WTC11 (cell line): ENCODE data around the gene EXOC3L4.

Source experiments
- CREB1 ChIP-seq: sonication (generic); formaldehyde crosslinking; IDR thresholded peaks from 2 replicates; pipeline ENCODE4 v1.8.0; 2023; ENCODE audit warnings: mild to moderate bottlenecking, missing genetic modification reagents
- TF ChIP-seq, protein P1 (sequence below): fragments of 200-600 bp; IDR thresholded peaks from 2 replicates; pipeline ENCODE4 v1.8.0; 2022; ENCODE audit warnings: antibody characterized with exemption

DNA sequence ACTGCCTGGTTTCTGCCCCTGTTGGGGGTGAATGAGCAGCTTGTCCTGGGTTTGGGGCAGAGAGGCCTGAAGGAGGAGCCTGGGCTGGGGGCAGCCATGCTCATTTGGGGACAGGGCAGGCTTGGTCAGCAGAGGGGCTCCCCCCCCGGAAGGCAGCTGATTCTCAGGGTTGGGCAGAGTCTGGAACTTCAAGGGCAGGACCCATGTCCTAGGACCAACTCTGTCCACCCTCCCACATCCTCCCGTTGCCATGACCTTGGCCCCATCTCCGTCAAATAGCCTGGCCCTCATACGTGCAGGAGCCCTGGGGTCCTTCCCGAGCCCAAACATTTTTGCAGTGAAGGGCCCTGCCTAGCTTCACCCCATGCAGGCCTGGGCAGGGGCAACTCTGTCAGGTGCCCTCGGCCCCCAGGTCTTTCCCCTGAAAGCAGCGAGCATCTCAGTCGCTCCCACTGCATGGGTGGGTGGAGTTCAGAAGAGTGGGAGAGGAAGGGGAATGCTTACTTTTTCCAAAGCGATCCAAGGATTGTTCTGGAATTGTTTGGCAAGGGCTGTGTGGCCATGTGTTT, 61.4 kb downstream of the EXOC3L4 start:
- TF ChIP-seq, protein P1, sequence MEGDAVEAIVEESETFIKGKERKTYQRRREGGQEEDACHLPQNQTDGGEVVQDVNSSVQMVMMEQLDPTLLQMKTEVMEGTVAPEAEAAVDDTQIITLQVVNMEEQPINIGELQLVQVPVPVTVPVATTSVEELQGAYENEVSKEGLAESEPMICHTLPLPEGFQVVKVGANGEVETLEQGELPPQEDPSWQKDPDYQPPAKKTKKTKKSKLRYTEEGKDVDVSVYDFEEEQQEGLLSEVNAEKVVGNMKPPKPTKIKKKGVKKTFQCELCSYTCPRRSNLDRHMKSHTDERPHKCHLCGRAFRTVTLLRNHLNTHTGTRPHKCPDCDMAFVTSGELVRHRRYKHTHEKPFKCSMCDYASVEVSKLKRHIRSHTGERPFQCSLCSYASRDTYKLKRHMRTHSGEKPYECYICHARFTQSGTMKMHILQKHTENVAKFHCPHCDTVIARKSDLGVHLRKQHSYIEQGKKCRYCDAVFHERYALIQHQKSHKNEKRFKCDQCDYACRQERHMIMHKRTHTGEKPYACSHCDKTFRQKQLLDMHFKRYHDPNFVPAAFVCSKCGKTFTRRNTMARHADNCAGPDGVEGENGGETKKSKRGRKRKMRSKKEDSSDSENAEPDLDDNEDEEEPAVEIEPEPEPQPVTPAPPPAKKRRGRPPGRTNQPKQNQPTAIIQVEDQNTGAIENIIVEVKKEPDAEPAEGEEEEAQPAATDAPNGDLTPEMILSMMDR, result no peak
- no peak for TF ChIP-seq CREB1 (CRISPR knock-in tag)
